SU-DHL-6 (cell line): ENCODE measurements around the gene TNIP1.
A peak's percentile ranks its signal among the peaks of the same experiment; 100 is the strongest.

Experiments used
- H2AFZ ChIP-seq: fragments of 200-600 bp; sonication (generic); 2 replicates; pipeline ENCODE4 v1.6.1; 2014; ENCODE audit warnings: low read depth, mild to moderate bottlenecking, moderate library complexity, mixed read lengths, antibody characterized with exemption, low read length; ENCODE audit not compliant: severe bottlenecking
- H3F3A ChIP-seq: fragments of 200-600 bp; shearing (Covaris generic); 2 replicates; pipeline ENCODE4 v1.6.0; 2016; ENCODE audit warnings: antibody characterized with exemption, mild to moderate bottlenecking; ENCODE audit not compliant: insufficient read depth
- H3K27ac ChIP-seq: fragments of 200-600 bp; sonication (generic); 2 replicates; pipeline ENCODE4 v1.5.1; 2016; ENCODE audit warnings: low read depth, mild to moderate bottlenecking, low read length, moderate library complexity, mixed read lengths
- H3K27me3 ChIP-seq: fragments of 200-600 bp; sonication (generic), shearing (Covaris generic); 2 replicates; pipeline ENCODE4 v1.6.0; 2014; ENCODE audit warnings: mild to moderate bottlenecking, low read length
- H3K36me3 ChIP-seq: fragments of 200-600 bp; sonication (generic); 2 replicates; pipeline ENCODE4 v1.6.1; 2014; ENCODE audit warnings: mild to moderate bottlenecking, low read length, mixed read lengths
- H3K4me2 ChIP-seq: fragments of 300-600, 200-600 bp; shearing (Covaris generic), sonication (generic); 2 replicates; pipeline ENCODE4 v1.6.0; 2014; ENCODE audit warnings: low read length, low read depth, mild to moderate bottlenecking; ENCODE audit not compliant: poor library complexity, severe bottlenecking
- H3K4me3 ChIP-seq: fragments of 200-600 bp; sonication (generic); 2 replicates; pipeline ENCODE4 v1.5.1; 2014; ENCODE audit warnings: antibody characterized with exemption, low read length, mild to moderate bottlenecking, mixed read lengths; ENCODE audit not compliant: insufficient read depth, poor library complexity, severe bottlenecking
- H3K79me2 ChIP-seq: fragments of 200-600 bp; sonication (generic); 2 replicates; pipeline ENCODE4 v1.6.1; 2014; ENCODE audit warnings: mild to moderate bottlenecking, low read length, moderate library complexity; ENCODE audit not compliant: insufficient read depth
- H3K9ac ChIP-seq: fragments of 200-600 bp; sonication (generic); 2 replicates; pipeline ENCODE4 v1.7.0; 2014; ENCODE audit warnings: mild to moderate bottlenecking, low read length
- H3K9me2 ChIP-seq: fragments of 200-600 bp; sonication (generic); replicated peaks from 2 replicates; pipeline ENCODE4 v1.6.1; 2014; ENCODE audit warnings: low read length; ENCODE audit not compliant: insufficient read depth
- H3K9me3 ChIP-seq: fragments of 200-600 bp; sonication (generic); 2 replicates; pipeline ENCODE4 v1.6.1; 2014; ENCODE audit warnings: low read length, mixed read lengths; ENCODE audit not compliant: insufficient read depth
- H4K20me1 ChIP-seq: fragments of 200-600 bp; sonication (generic); 2 replicates; pipeline ENCODE4 v1.6.1; 2014; ENCODE audit warnings: low read depth, mild to moderate bottlenecking, antibody characterized with exemption, low read length, moderate library complexity, mixed read lengths
- EZH2phosphoT487 ChIP-seq: fragments of 200-600 bp; sonication (generic), shearing (Covaris generic); conservative IDR thresholded peaks from 2 replicates; pipeline ENCODE4 v1.6.1; 2018; ENCODE audit warnings: mild to moderate bottlenecking, antibody characterized with exemption, low read length, moderate library complexity, mixed read lengths
- TF ChIP-seq, protein P1 (sequence below): fragments of 200-600 bp; sonication (generic); IDR thresholded peaks from one replicate; pipeline ENCODE4 v1.5.1; 2017; ENCODE audit warnings: antibody characterized with exemption, mild to moderate bottlenecking, low read length, moderate library complexity; ENCODE audit not compliant: insufficient read depth, poor library complexity, severe bottlenecking

The TNIP1 gene

DNA sequence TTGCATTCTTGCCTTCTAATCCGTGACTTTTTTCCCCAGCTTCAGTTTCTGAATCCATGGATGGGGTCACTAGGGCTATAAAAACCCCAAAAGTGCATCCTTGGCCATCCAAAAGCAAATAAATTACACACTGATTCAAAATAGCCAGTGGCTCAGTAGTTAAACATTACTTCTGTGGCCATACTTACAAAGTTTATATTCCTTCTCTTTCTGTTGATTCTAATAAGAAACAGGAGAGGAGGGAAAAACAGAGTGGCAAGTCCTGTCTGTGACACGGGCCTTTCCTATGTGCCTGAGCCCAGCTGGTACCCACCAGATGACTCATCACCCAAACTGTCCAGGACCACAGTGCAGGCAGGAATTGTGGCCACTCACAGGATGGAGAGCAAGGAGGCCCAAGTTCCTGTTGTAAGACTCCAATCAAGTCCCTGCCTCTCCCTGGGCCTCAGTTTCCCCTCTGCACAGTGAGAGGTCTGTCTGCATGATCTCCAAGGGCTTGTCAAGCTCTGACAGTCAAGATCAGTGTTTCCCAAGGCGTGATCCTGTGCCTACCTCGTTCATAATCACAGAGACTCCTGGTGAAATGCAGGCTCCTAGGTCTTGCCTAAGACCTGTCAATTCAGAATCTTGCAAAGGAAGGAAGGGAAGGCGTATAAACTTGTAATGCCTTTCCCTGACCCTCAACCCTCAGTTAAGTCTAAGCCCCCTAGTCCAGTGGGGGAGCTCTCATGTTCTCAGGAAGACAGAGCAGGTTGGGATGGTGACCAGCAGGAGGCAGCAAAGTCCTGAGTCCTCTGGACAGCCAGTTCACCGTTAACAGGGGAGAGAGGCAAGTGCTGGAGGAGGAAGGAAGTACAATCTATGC, 29.5 kb downstream of the TNIP1 start:
- Histone ChIP-seq H3F3A (no peaks in the 10 kb centered on the region), H3K36me3 (peaks cover 10% of the 10 kb centered on the region; the same call in 1 of the 2 replicates), H3K4me3 (no peak overlapping the region), H3K9me2 (no peaks in the 10 kb centered on the region), H3K9me3 (no peaks in the 10 kb centered on the region), H3K9ac (no peak overlapping the region), H3K79me2 (no peaks in the 10 kb centered on the region), H3K4me2 (no peak overlapping the region), H2AFZ (no peak overlapping the region), H4K20me1 (no peaks in the 10 kb centered on the region), H3K27me3 (no peaks in the 10 kb centered on the region), H3K27ac (no peak overlapping the region)
- TF ChIP-seq, protein P1, sequence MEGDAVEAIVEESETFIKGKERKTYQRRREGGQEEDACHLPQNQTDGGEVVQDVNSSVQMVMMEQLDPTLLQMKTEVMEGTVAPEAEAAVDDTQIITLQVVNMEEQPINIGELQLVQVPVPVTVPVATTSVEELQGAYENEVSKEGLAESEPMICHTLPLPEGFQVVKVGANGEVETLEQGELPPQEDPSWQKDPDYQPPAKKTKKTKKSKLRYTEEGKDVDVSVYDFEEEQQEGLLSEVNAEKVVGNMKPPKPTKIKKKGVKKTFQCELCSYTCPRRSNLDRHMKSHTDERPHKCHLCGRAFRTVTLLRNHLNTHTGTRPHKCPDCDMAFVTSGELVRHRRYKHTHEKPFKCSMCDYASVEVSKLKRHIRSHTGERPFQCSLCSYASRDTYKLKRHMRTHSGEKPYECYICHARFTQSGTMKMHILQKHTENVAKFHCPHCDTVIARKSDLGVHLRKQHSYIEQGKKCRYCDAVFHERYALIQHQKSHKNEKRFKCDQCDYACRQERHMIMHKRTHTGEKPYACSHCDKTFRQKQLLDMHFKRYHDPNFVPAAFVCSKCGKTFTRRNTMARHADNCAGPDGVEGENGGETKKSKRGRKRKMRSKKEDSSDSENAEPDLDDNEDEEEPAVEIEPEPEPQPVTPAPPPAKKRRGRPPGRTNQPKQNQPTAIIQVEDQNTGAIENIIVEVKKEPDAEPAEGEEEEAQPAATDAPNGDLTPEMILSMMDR = peak; percentile 97
- TF ChIP-seq EZH2phosphoT487 = no peak

DNA sequence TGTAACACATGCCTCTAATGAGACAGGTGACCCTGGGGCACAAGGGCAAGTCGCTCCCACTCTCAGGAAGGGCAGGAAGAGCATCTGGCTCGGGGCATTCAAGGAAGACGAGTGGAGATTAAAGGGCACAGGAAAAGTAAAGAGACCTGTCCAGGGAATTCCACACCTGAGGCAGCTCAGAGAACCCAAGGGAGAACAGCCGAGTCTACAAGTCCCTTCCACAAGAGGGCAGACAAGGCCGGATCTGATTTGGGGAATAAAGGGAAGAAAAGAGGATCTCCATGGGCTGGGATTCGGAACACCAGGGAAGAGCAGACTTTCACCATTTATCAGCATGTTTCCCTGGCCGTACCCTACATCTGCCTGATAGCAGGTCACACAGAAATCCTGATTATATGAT, 32.3 kb downstream of the TNIP1 start:
- Histone ChIP-seq H3K9me3 (no peaks in the 10 kb centered on the region), H3F3A (no peaks in the 10 kb centered on the region), H3K9me2 (no peaks in the 10 kb centered on the region), H3K9ac (no peak overlapping the region), H3K27me3 (no peaks in the 10 kb centered on the region), H3K27ac (no peak overlapping the region), H4K20me1 (no peaks in the 10 kb centered on the region), H3K36me3 (peaks cover 21% of the 10 kb centered on the region; the same call in 1 of the 2 replicates), H3K4me3 (no peak overlapping the region), H3K4me2 (no peak overlapping the region), H2AFZ (no peak overlapping the region), H3K79me2 (no peaks in the 10 kb centered on the region)
- TF ChIP-seq, protein P1 = no peak
- no peak for TF ChIP-seq EZH2phosphoT487

DNA sequence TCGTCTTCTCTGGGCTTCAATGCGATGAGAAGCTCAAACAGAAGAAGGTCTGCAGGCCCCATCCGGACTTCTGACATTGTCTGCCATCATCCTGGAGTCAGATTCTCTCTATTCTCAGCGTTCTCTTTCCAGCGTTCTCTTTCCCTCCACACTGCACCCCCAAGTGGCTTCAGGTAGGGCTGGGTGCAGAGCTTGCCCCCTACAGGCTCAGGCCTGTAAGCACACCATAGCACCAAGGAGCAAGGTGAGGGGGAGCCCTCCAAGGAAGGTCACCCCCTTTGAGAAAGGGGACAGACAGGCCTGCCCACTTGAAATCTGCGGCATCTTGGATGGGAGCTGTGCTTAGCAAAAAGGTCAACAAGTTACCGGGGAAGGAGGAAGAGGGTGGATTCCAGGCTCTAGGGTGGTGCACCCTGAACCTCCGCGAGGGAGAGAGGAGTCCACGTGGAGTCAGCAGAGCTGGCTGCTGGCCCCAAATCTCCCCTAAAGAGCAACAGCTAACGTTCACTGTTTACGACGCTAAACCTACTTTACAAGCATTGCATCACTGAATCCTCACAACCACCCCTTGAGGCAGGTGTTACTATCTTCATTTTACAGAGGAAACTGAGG, 32.9 kb downstream of the TNIP1 start:
- Histone ChIP-seq H3K4me2 (no peak overlapping the region), H3K79me2 (no peaks in the 10 kb centered on the region), H4K20me1 (no peaks in the 10 kb centered on the region), H3K36me3 (peaks cover 27% of the 10 kb centered on the region; the same call in 1 of the 2 replicates), H2AFZ (no peak overlapping the region), H3F3A (no peaks in the 10 kb centered on the region), H3K27me3 (no peaks in the 10 kb centered on the region), H3K4me3 (no peak overlapping the region), H3K9ac (no peak overlapping the region), H3K9me3 (no peaks in the 10 kb centered on the region), H3K9me2 (no peaks in the 10 kb centered on the region), H3K27ac (no peak overlapping the region)
- TF ChIP-seq EZH2phosphoT487 = no peak
- TF ChIP-seq, protein P1 = peak; percentile 66
